ENCODE data around the gene OR51D1. TPM values are rescaled to one million over a fixed set of nuclear protein-coding genes. Genes with fewer than 3 reads are reported as not detected.

The OR51D1 gene
- total and polyA plus RNA-seq, 3 donors from 2014 or later: 0.63 TPM; not detected in 2

DNA sequence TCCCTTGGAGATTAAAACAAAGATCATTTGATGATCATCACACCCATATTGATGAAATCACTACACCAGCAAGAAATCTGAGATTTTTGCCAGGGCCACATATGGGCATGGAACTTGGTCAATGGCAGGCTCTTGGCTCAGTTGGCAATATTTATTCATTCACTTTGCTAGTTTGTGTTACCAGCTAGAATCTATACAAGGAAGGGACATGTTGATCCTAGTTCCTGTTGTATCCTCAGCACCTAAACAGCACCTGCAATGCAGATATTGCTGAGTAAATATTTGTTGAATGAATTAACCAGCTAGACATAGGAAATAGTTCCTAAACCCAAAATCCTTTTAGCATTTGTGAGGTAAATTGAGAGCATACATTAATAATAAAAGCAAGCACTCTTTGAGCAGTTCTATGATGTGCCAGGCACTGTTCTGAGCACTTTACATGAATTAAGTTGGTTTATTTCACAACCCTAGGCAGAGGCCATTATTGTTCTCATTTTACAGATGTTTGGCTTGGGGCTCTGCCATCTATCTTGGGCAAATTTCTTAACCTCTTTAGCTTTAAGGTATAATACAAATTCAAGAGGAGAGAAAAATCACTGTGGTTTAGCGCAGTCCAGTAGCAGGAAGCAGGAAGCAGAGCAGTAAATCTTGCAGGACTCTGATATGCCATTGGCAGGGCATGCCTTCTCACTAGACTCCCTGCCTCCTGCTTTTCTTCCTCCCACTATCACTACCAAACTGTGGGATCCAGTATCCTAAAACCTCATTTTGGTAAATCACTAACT, 30.9 kb upstream of the OR51D1 start:
- H3K9me3 ChIP-seq: no peaks in the 10 kb centered on the region
- intact Hi-C loops (cut with DNase I; ENCODE audit: low total_unique reads): no loop called here
- H3K4me3 ChIP-seq: no peak overlapping the region
- 67 to 68% methylated on average over 1 of the region's 1 CpG for WGBS, 2 donors
- H3K4me1 ChIP-seq: peaks cover 4% of the 10 kb centered on the region
- no peak for TF ChIP-seq CTCF (IDR thresholded peaks at IDR 0.05)
- TF ChIP-seq POLR2A (IDR thresholded peaks at IDR 0.05): no peak
- no peak overlapping the region for H3K27ac ChIP-seq
- H3K27me3 ChIP-seq: no peaks in the 10 kb centered on the region
- H3K36me3 ChIP-seq (ENCODE audit: low read depth, missing control alignments): no peaks in the 10 kb centered on the region
- no peak for DNase-seq

DNA sequence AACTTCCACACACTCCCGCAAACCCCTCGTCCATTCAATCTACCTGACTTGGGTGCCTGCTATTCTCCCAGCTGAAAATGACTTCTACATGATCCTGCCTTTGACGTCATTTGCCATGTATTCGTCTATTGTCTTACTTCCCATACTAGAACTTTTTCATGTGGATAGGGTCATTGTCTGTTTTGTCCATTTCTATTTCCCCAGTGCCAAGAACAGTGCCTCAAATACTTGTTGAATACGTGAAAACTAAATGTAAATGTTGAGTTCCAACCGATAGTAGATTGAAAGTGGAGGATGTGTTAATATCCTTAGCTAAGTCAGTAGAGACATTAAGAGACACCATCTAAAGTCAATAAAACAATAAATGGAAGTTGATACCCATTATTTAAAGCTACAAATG, 30.2 kb upstream of the OR51D1 start:
- intact Hi-C loops (cut with DNase I; ENCODE audit: low total_unique reads): no loop called here
- TF ChIP-seq POLR2A (IDR thresholded peaks at IDR 0.05) (no peak), CTCF (IDR thresholded peaks at IDR 0.05) (no peak)
- H3K4me1 ChIP-seq: peaks cover 4% of the 10 kb centered on the region
- H3K27me3 ChIP-seq: no peaks in the 10 kb centered on the region
- peak overlapping the region; percentile 75 to 78 for H3K4me3 ChIP-seq
- H3K36me3 ChIP-seq (ENCODE audit: low read depth, missing control alignments): no peaks in the 10 kb centered on the region
- no peaks in the 10 kb centered on the region for H3K9me3 ChIP-seq
- no peak overlapping the region for H3K27ac ChIP-seq
- no peak for DNase-seq
- 34 to 38% methylated on average over 6 of the region's 6 CpGs for whole genome bisulfite sequencing, 2 donors

GRCh38 chr11:4607781-4608666, 29.3 kb upstream of the OR51D1 start, which contains the start of gene TRIM68:
Gene TRIM68 (minus strand): TSS chr11:4608231. CDS start chr11:4605504, 2,727 bp downstream.
- H3K9me3 ChIP-seq: no peaks in the 10 kb centered on the region
- WGBS, 2 donors: 4 to 7% methylated on average over 21 to 41 of the region's 43 CpGs
- intact Hi-C loops (cut with DNase I; ENCODE audit: low total_unique reads): no loop called here

DNA sequence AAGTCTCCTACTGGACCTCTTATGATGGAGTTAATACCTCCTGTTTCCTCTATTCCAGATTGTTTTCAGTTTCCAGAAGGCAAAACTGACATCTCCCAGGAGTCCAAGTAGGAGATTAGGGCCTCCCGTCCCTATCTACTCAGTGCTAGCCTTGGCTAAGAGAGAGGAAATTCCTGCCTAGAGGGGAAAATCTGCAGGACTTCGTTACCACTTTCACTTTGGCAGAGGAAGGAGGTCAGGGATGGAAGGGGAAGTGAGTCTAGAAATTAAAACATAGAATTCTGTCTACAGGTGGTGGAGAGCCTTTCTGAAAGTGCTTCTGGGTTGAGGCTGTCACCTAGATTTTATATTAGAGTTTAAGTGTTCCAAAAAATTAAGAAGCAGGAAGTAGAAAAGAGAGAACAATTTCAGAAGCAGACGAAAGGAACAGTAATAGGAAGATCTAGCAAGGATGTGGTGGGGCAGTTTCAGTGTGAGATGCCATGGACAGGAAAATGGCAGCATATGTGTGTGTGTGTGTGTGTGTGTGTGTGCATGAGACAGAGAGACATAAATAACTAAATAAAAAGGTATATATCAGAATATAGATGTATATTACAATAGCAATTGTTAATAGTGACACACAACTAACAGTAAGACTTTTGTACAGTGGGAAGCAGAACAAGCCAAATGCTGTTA, 26.9 kb upstream of the OR51D1 start:
- intact Hi-C loops (cut with DNase I; ENCODE audit: low total_unique reads): no loop called here
- Histone ChIP-seq H3K4me3 (no peak overlapping the region), H3K27ac (no peak overlapping the region), H3K9me3 (no peaks in the 10 kb centered on the region), H3K36me3 (ENCODE audit: low read depth, missing control alignments) (no peaks in the 10 kb centered on the region), H3K27me3 (no peaks in the 10 kb centered on the region), H3K4me1 (peaks cover 4% of the 10 kb centered on the region)
- no peak for DNase-seq
- 18 to 31% methylated on average over 3 of the region's 3 CpGs for WGBS, 2 donors
- TF ChIP-seq POLR2A (IDR thresholded peaks at IDR 0.05) (no peak), CTCF (IDR thresholded peaks at IDR 0.05) (no peak)

More at GRCh38 chr11:4607781-4608666, 29.3 kb upstream of the OR51D1 start, which contains the start of gene TRIM68:
- peak; percentile 97 for DNase-seq
- H3K36me3 ChIP-seq (ENCODE audit: low read depth, missing control alignments): no peaks in the 10 kb centered on the region
- peak within 1 kb of the TSS; percentile 83 to 88 for H3K27ac ChIP-seq
- H3K4me3 ChIP-seq: peak within 1 kb of the TSS; percentile 75 to 78
- no peaks in the 10 kb centered on the region for H3K27me3 ChIP-seq
- peaks cover 4% of the 10 kb centered on the region for H3K4me1 ChIP-seq
- TF ChIP-seq POLR2A (IDR thresholded peaks at IDR 0.05): no peak
- no peak for TF ChIP-seq CTCF (IDR thresholded peaks at IDR 0.05)

Data from testis (tissue), 3 donors.